Measurements from ENCODE around the gene OSMR.
A peak's percentile ranks its signal among the peaks of the same experiment; 100 is the strongest.

OSMR gene

DNA sequence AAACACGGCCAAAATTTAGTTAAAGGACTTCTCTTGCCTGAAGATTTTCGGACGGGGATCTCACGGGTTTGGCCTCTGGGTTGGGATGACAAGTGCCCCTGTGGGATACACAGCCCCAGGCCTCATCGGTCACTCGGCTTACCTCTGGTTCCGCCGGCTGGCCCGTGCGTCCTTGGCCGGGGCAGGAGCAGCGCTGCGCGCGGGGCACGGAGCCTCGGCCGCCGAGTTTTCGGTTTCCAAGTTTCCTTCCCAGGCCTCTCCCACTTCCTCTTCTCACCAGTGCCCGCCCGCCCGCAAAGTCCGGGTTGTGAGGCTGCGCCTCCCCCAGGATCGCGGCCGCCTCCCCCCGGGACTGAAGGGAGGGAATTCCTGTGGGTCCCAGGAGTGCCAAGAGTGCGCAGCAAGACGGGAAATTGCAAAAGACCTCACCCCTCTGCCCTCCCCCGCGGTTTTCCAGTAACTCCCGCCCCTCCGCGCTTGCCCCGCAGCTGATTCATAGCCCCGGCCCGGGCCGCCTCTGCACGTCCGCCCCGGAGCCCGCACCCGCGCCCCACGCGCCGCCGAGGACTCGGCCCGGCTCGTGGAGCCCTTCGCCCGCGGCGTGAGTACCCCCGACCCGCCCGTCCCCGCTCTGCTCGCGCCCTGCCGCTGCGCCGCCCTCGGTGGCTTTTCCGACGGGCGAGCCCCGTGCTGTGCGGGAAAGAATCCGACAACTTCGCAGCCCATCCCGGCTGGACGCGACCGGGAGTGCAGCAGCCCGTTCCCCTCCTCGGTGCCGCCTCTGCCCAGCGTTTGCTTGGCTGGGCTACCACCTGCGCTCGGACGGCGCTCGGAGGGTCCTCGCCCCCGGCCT is at the start of gene OSMR:
OSMR (plus strand) TSS at position 487 of the 853 bp plus-strand sequence. CDS start 23,033 bp downstream, outside the sequence.
- peak within 1 kb of the TSS; percentile 64 for H3K4me3 ChIP-seq (ENCODE audit: low read length)
- DNase-seq (ENCODE audit: low read depth): peak; percentile 99

GRCh38 chr5:38796742-38797108 is 49.1 kb upstream of the OSMR start:
- no peak overlapping the region for H3K4me3 ChIP-seq (ENCODE audit: low read length)
- TF ChIP-seq, protein P1, sequence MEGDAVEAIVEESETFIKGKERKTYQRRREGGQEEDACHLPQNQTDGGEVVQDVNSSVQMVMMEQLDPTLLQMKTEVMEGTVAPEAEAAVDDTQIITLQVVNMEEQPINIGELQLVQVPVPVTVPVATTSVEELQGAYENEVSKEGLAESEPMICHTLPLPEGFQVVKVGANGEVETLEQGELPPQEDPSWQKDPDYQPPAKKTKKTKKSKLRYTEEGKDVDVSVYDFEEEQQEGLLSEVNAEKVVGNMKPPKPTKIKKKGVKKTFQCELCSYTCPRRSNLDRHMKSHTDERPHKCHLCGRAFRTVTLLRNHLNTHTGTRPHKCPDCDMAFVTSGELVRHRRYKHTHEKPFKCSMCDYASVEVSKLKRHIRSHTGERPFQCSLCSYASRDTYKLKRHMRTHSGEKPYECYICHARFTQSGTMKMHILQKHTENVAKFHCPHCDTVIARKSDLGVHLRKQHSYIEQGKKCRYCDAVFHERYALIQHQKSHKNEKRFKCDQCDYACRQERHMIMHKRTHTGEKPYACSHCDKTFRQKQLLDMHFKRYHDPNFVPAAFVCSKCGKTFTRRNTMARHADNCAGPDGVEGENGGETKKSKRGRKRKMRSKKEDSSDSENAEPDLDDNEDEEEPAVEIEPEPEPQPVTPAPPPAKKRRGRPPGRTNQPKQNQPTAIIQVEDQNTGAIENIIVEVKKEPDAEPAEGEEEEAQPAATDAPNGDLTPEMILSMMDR (IDR thresholded peaks at IDR 0.05; ENCODE audit: insufficient read depth, low read depth, low read length, missing control alignments): no peak
- no peak for DNase-seq (ENCODE audit: low read depth)

More for the DNA sequence above, at the start of gene OSMR:
- TF ChIP-seq, protein P1 (IDR thresholded peaks at IDR 0.05; ENCODE audit: insufficient read depth, low read depth, low read length, missing control alignments): no peak

DNA sequence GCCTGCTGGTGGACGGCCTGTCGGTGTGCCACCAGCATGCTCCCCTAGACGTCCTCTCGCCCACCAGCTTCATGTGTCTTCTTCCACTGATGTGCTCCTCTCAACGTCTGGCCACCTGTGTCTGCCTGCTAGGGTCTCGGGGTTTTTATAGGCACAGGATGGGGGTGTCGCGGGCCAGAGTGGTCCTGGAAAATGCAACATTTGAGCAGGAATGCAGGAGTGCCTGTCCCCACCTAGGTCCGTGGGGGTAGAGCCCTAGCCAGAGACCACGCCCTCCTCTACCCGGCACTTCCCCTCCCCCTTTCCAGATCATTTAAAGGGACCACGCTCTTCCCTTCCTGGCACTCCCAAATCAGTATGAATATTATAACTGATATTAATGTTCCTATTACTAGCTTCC is 48.0 kb upstream of the OSMR start:
- TF ChIP-seq, protein P1 (IDR thresholded peaks at IDR 0.05; ENCODE audit: insufficient read depth, low read depth, low read length, missing control alignments): no peak
- no peak for DNase-seq (ENCODE audit: low read depth)
- H3K4me3 ChIP-seq (ENCODE audit: low read length): no peak overlapping the region

DNA sequence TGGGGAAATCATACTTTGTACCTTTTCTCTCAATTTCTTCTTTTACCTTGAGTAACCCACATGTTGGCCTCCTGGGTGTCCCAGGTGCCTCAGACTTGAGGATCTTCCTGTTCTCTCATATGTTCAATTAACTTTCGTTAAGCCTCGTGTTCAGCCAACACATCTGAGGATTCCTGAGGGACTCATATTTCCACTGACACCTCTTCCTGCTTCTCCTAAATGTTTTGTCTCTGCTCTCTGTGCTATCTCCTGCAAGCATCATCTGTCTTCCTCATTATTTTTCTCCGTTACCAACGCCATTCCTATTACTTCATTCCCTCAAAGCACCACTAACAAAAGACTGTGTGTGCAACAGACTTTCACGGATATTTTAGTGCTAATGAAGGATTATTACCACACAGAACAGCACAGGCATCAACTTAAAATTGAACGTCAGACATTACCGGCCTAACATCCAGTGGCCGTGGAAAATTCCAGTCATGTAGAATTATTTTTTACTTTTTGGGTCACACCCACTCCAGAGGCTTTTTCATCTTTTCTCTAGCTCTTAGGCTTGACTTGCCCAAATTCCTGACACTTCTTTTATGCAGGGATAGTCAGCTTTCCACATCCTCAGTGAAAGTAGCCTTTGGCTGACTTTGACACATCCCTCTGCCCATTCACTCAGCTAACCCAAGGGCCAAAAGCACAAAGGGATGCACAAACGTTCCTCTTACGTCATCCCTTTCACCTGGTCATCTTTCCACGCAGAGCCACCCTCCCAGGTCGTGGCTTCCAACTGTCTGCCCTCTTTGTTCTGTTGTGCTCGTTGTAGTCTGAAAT is 46.0 kb upstream of the OSMR start:
- no peak overlapping the region for H3K4me3 ChIP-seq (ENCODE audit: low read length)
- DNase-seq (ENCODE audit: low read depth): no peak
- TF ChIP-seq, protein P1 (IDR thresholded peaks at IDR 0.05; ENCODE audit: insufficient read depth, low read depth, low read length, missing control alignments): no peak

DNA sequence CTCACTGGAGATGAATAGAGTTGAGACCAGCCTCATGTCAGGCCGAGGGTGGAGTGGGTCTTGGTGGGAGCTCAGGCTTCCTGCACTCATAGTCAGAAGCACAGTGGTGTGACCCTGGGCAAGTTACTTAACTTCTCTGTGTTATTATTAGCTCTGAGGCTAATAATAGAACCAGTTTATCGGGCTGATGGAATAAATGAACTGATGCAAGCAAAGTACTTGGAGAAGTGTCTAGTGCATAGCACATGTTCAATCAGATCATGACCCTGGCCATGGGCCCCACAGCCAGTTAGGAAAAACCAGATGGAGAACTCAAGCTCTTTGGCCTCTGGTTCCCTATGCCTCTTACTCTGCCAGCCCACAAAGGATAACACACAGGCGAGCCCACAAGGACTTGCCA is 45.3 kb upstream of the OSMR start:
- TF ChIP-seq, protein P1 (IDR thresholded peaks at IDR 0.05; ENCODE audit: insufficient read depth, low read depth, low read length, missing control alignments): no peak
- no peak overlapping the region for H3K4me3 ChIP-seq (ENCODE audit: low read length)
- no peak for DNase-seq (ENCODE audit: low read depth)

GRCh38 chr5:38802125-38802524 is 43.7 kb upstream of the OSMR start:
- TF ChIP-seq, protein P1 (IDR thresholded peaks at IDR 0.05; ENCODE audit: insufficient read depth, low read depth, low read length, missing control alignments): no peak
- DNase-seq (ENCODE audit: low read depth): no peak
- no peak overlapping the region for H3K4me3 ChIP-seq (ENCODE audit: low read length)

Data from epithelial cell of esophagus (primary cell).